Fibroblast of lung (primary cell): Measurements from ENCODE around the gene NBEAL1.

ENCODE experiments used
- CTCF ChIP-seq, 2 donors: IDR thresholded peaks in 1 of 2; conservative IDR thresholded peaks in 1 of 2; 1 replicate in 1 of 2; 2 replicates in 1 of 2; pipeline ENCODE4 v1.5.1; 2011 to 2012; ENCODE audit warnings: low read length in 2 of 2, control low read depth in 1 of 2, inconsistent platforms in 1 of 2, low read depth in 1 of 2, mild to moderate bottlenecking in 1 of 2
- EZH2 ChIP-seq: IDR thresholded peaks from 2 replicates; pipeline ENCODE4 v1.5.1; 2012; ENCODE audit warnings: low read length, control low read depth, mild to moderate bottlenecking; ENCODE audit errors: missing control alignments

- no peak for TF ChIP-seq EZH2
- TF ChIP-seq CTCF (conservative IDR thresholded peaks at IDR 0.05 in 1 of 2, IDR thresholded peaks at IDR 0.05 in 1 of 2; ENCODE audit: low read depth in 1 of 2, low read length in 2 of 2) = no peak
These were observed 91.3 kb downstream of the NBEAL1 start for GRCh38 chr2:203105996-203106395.
